ENCODE results near the gene GCH1. TPM values are rescaled to one million over a fixed set of nuclear protein-coding genes. Genes with fewer than 3 reads are reported as not detected.

GCH1 gene
- polyA plus RNA-seq, 1 donor from 2014 or later, result 4.9 TPM

- Histone ChIP-seq H3K4me3 (ENCODE audit: low read length) (no peak overlapping the region), H3K27ac (ENCODE audit: low read length) (no peak overlapping the region), H3F3A (ENCODE audit: insufficient read depth, low read length, poor library complexity, severe bottlenecking) (no peaks in the 10 kb centered on the region), H3K27me3 (ENCODE audit: insufficient read depth, low read depth, low read length) (no peaks in the 10 kb centered on the region), H3K9ac (ENCODE audit: low read length) (no peak overlapping the region), H3K9me3 (ENCODE audit: low read length) (no peaks in the 10 kb centered on the region), H2AFZ (ENCODE audit: low read depth, low read length) (no peak overlapping the region), H3K9me2 (ENCODE audit: insufficient read depth, low read length) (no peaks in the 10 kb centered on the region), H3K36me3 (ENCODE audit: insufficient read depth, low read length) (no peaks in the 10 kb centered on the region), H3K79me2 (replicated peaks; ENCODE audit: insufficient read depth, low read length) (no peaks in the 10 kb centered on the region), H4K20me1 (ENCODE audit: insufficient read depth) (no peaks in the 10 kb centered on the region), H3K4me2 (ENCODE audit: low read length) (no peak overlapping the region)
- TF ChIP-seq RAD21 (conservative IDR thresholded peaks at IDR 0.05), result no peak
- no peak for TF ChIP-seq EZH2 (IDR thresholded peaks at IDR 0.05; ENCODE audit: borderline replicate concordance, insufficient read depth, low read length, poor library complexity, severe bottlenecking)
Observed at GRCh38 chr14:54836231-54836630, 66.4 kb downstream of the GCH1 start.

DNA sequence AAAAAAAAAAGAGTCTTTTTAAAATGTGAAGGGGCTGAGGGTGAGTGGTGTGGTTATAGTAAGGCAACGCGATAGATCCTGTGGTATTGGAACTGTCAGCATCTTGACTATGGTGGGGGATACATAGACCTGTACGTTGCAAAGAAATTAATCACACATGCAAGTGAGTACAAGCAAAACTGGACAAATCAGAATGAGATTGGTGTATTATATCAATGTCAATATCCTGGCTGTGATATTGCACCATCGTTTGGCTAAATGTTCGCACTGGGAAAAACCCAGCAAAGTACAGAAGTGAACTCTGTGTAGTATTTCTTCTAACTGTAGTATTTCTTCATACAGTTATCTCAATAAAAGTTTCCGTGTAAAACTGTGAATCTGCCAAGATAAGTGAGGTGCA is 67.9 kb downstream of the GCH1 start:
- Histone ChIP-seq H2AFZ (ENCODE audit: low read depth, low read length) (no peak overlapping the region), H3K4me3 (ENCODE audit: low read length) (no peak overlapping the region), H3K9ac (ENCODE audit: low read length) (no peak overlapping the region), H3K9me2 (ENCODE audit: insufficient read depth, low read length) (no peaks in the 10 kb centered on the region), H3K79me2 (replicated peaks; ENCODE audit: insufficient read depth, low read length) (no peaks in the 10 kb centered on the region), H3K4me2 (ENCODE audit: low read length) (no peak overlapping the region), H3K27ac (ENCODE audit: low read length) (no peak overlapping the region), H3K27me3 (ENCODE audit: insufficient read depth, low read depth, low read length) (no peaks in the 10 kb centered on the region), H4K20me1 (ENCODE audit: insufficient read depth) (no peaks in the 10 kb centered on the region), H3K9me3 (ENCODE audit: low read length) (no peaks in the 10 kb centered on the region), H3F3A (ENCODE audit: insufficient read depth, low read length, poor library complexity, severe bottlenecking) (no peaks in the 10 kb centered on the region), H3K36me3 (ENCODE audit: insufficient read depth, low read length) (no peaks in the 10 kb centered on the region)
- TF ChIP-seq EP300 (conservative IDR thresholded peaks at IDR 0.05; ENCODE audit: poor library complexity, severe bottlenecking) (no peak), SMC3 (conservative IDR thresholded peaks at IDR 0.05; ENCODE audit: poor library complexity) (no peak), REST (IDR thresholded peaks at IDR 0.05; ENCODE audit: borderline replicate concordance) (no peak), RAD21 (conservative IDR thresholded peaks at IDR 0.05) (no peak), EZH2 (IDR thresholded peaks at IDR 0.05; ENCODE audit: borderline replicate concordance, insufficient read depth, low read length, poor library complexity, severe bottlenecking) (no peak), MXI1 (conservative IDR thresholded peaks at IDR 0.05; ENCODE audit: poor library complexity, severe bottlenecking) (no peak), TAF1 (IDR thresholded peaks at IDR 0.05; ENCODE audit: low read depth) (no peak), POLR2AphosphoS5 (IDR thresholded peaks at IDR 0.05) (no peak), CTCF (IDR thresholded peaks at IDR 0.05; ENCODE audit: poor library complexity, severe bottlenecking) (no peak)

GRCh38 chr14:54834081-54834480 is 68.5 kb downstream of the GCH1 start:
- Histone ChIP-seq H2AFZ (ENCODE audit: low read depth, low read length) (no peak overlapping the region), H3K36me3 (ENCODE audit: insufficient read depth, low read length) (no peaks in the 10 kb centered on the region), H3K27ac (ENCODE audit: low read length) (no peak overlapping the region), H3K4me3 (ENCODE audit: low read length) (no peak overlapping the region), H3K27me3 (ENCODE audit: insufficient read depth, low read depth, low read length) (no peaks in the 10 kb centered on the region), H3K9ac (ENCODE audit: low read length) (no peak overlapping the region), H3K79me2 (replicated peaks; ENCODE audit: insufficient read depth, low read length) (no peaks in the 10 kb centered on the region), H4K20me1 (ENCODE audit: insufficient read depth) (no peaks in the 10 kb centered on the region), H3F3A (ENCODE audit: insufficient read depth, low read length, poor library complexity, severe bottlenecking) (no peaks in the 10 kb centered on the region), H3K9me2 (ENCODE audit: insufficient read depth, low read length) (no peaks in the 10 kb centered on the region), H3K4me2 (ENCODE audit: low read length) (no peak overlapping the region), H3K9me3 (ENCODE audit: low read length) (no peaks in the 10 kb centered on the region)
- TF ChIP-seq TAF1 (IDR thresholded peaks at IDR 0.05; ENCODE audit: low read depth) (no peak), MXI1 (conservative IDR thresholded peaks at IDR 0.05; ENCODE audit: poor library complexity, severe bottlenecking) (no peak), EP300 (conservative IDR thresholded peaks at IDR 0.05; ENCODE audit: poor library complexity, severe bottlenecking) (no peak), RAD21 (conservative IDR thresholded peaks at IDR 0.05) (no peak), REST (IDR thresholded peaks at IDR 0.05; ENCODE audit: borderline replicate concordance) (no peak), EZH2 (IDR thresholded peaks at IDR 0.05; ENCODE audit: borderline replicate concordance, insufficient read depth, low read length, poor library complexity, severe bottlenecking) (no peak), CTCF (IDR thresholded peaks at IDR 0.05; ENCODE audit: poor library complexity, severe bottlenecking) (no peak), SMC3 (conservative IDR thresholded peaks at IDR 0.05; ENCODE audit: poor library complexity) (no peak), POLR2AphosphoS5 (IDR thresholded peaks at IDR 0.05) (no peak)

Data from neural cell (in vitro differentiated cells).